IPS-20b (cell line): ENCODE data around the gene DNAJC6.

ENCODE experiments used
- H3K27ac ChIP-seq: one replicate; pipeline ENCODE4 v1.5.1; 2013; ENCODE audit warnings: low read length
- H3K27me3 ChIP-seq: 2 replicates; pipeline ENCODE4 v1.6.1; 2013; ENCODE audit warnings: mild to moderate bottlenecking, low read length, inconsistent platforms; ENCODE audit not compliant: insufficient read depth
- H3K36me3 ChIP-seq: 2 replicates; pipeline ENCODE4 v1.6.1; 2013; ENCODE audit warnings: low read depth, mild to moderate bottlenecking, inconsistent platforms, low read length, moderate library complexity; ENCODE audit not compliant: insufficient read depth
- H3K4me1 ChIP-seq: 2 replicates; pipeline ENCODE4 v1.6.1; 2013; ENCODE audit warnings: mild to moderate bottlenecking, control low read depth, inconsistent platforms, low read length, moderate library complexity; ENCODE audit not compliant: insufficient read depth
- H3K4me3 ChIP-seq: 2 replicates; pipeline ENCODE4 v1.5.1; 2013; ENCODE audit warnings: mild to moderate bottlenecking, low read length, inconsistent platforms
- H3K9ac ChIP-seq: 2 replicates; pipeline ENCODE4 v1.6.1; 2013; ENCODE audit warnings: low read depth, mild to moderate bottlenecking, inconsistent platforms, low read length, moderate library complexity
- H3K9me3 ChIP-seq: 2 replicates; pipeline ENCODE4 v1.6.1; 2013; ENCODE audit warnings: mild to moderate bottlenecking, low read depth, low read length, inconsistent platforms; ENCODE audit not compliant: insufficient read depth

DNAJC6 gene

GRCh38 chr1:65424573-65424889, 115.2 kb downstream of the DNAJC6 start:
- Histone ChIP-seq H3K9ac (no peak overlapping the region), H3K4me1 (peaks cover 28% of the 10 kb centered on the region), H3K27ac (no peak overlapping the region), H3K9me3 (no peaks in the 10 kb centered on the region), H3K36me3 (peaks cover 19% of the 10 kb centered on the region), H3K27me3 (no peaks in the 10 kb centered on the region), H3K4me3 (no peak overlapping the region)

GRCh38 chr1:65425006-65425405, 115.7 kb downstream of the DNAJC6 start:
- Histone ChIP-seq H3K4me3 (peak overlapping the region; percentile 43; the same call in 1 of the 2 replicates), H3K27ac (peak overlapping the region; percentile 26), H3K9me3 (no peaks in the 10 kb centered on the region), H3K9ac (peak overlapping the region; percentile 39; the same call in 1 of the 2 replicates), H3K4me1 (peaks cover 28% of the 10 kb centered on the region), H3K27me3 (no peaks in the 10 kb centered on the region), H3K36me3 (peaks cover 23% of the 10 kb centered on the region)

- Histone ChIP-seq H3K27me3 (no peaks in the 10 kb centered on the region), H3K9ac (peak overlapping the region; percentile 39; the same call in 1 of the 2 replicates), H3K4me1 (peaks cover 28% of the 10 kb centered on the region), H3K9me3 (no peaks in the 10 kb centered on the region), H3K36me3 (peaks cover 30% of the 10 kb centered on the region), H3K27ac (peak overlapping the region; percentile 26), H3K4me3 (peak overlapping the region; percentile 43; the same call in 1 of the 2 replicates)
Observed at GRCh38 chr1:65425697-65426096, 116.4 kb downstream of the DNAJC6 start.

- H3K27ac ChIP-seq = no peak overlapping the region
- no peaks in the 10 kb centered on the region for H3K27me3 ChIP-seq
- H3K4me1 ChIP-seq = peaks cover 42% of the 10 kb centered on the region
- H3K9me3 ChIP-seq = no peaks in the 10 kb centered on the region
- peaks cover 30% of the 10 kb centered on the region for H3K36me3 ChIP-seq
- H3K4me3 ChIP-seq = no peak overlapping the region
- H3K9ac ChIP-seq = no peak overlapping the region
Observed at GRCh38 chr1:65429078-65429477, 119.7 kb downstream of the DNAJC6 start.

- no peak overlapping the region for H3K9ac ChIP-seq
- no peaks in the 10 kb centered on the region for H3K27me3 ChIP-seq
- no peaks in the 10 kb centered on the region for H3K9me3 ChIP-seq
- peaks cover 30% of the 10 kb centered on the region for H3K36me3 ChIP-seq
- no peak overlapping the region for H3K27ac ChIP-seq
- H3K4me1 ChIP-seq = peaks cover 37% of the 10 kb centered on the region
- no peak overlapping the region for H3K4me3 ChIP-seq
Observed at GRCh38 chr1:65429806-65430205, 120.5 kb downstream of the DNAJC6 start.

- H3K9ac ChIP-seq = no peak overlapping the region
- peaks cover 29% of the 10 kb centered on the region for H3K36me3 ChIP-seq
- no peak overlapping the region for H3K27ac ChIP-seq
Observed at GRCh38 chr1:65431111-65431705, 121.9 kb downstream of the DNAJC6 start.

GRCh38 chr1:65432918-65433317, 123.6 kb downstream of the DNAJC6 start:
- Histone ChIP-seq H3K4me1 (peaks cover 24% of the 10 kb centered on the region), H3K27ac (no peak overlapping the region), H3K27me3 (no peaks in the 10 kb centered on the region), H3K4me3 (peak overlapping the region; percentile 51; the same call in 1 of the 2 replicates), H3K9ac (no peak overlapping the region), H3K36me3 (peaks cover 12% of the 10 kb centered on the region), H3K9me3 (no peaks in the 10 kb centered on the region)

More at GRCh38 chr1:65431111-65431705, 121.9 kb downstream of the DNAJC6 start:
- no peaks in the 10 kb centered on the region for H3K27me3 ChIP-seq
- H3K4me1 ChIP-seq = peaks cover 26% of the 10 kb centered on the region
- no peaks in the 10 kb centered on the region for H3K9me3 ChIP-seq
- no peak overlapping the region for H3K4me3 ChIP-seq

- Histone ChIP-seq H3K9me3 (no peaks in the 10 kb centered on the region), H3K36me3 (peaks cover 11% of the 10 kb centered on the region; the same call in 1 of the 2 replicates), H3K4me3 (no peak overlapping the region), H3K9ac (no peak overlapping the region), H3K27ac (no peak overlapping the region), H3K4me1 (peaks cover 24% of the 10 kb centered on the region), H3K27me3 (no peaks in the 10 kb centered on the region)
Observed at GRCh38 chr1:65434255-65434654, 124.9 kb downstream of the DNAJC6 start.

GRCh38 chr1:65434760-65435159, 125.4 kb downstream of the DNAJC6 start:
- H3K27ac ChIP-seq = no peak overlapping the region
- no peak overlapping the region for H3K4me3 ChIP-seq
- peaks cover 24% of the 10 kb centered on the region for H3K4me1 ChIP-seq
- no peak overlapping the region for H3K9ac ChIP-seq
- no peaks in the 10 kb centered on the region for H3K9me3 ChIP-seq
- no peaks in the 10 kb centered on the region for H3K27me3 ChIP-seq
- H3K36me3 ChIP-seq = peaks cover 9% of the 10 kb centered on the region; the same call in 1 of the 2 replicates

GRCh38 chr1:65435987-65436386, 126.6 kb downstream of the DNAJC6 start:
- Histone ChIP-seq H3K27ac (no peak overlapping the region), H3K36me3 (no peaks in the 10 kb centered on the region), H3K4me1 (peaks cover 24% of the 10 kb centered on the region), H3K9ac (no peak overlapping the region), H3K4me3 (no peak overlapping the region), H3K27me3 (no peaks in the 10 kb centered on the region), H3K9me3 (no peaks in the 10 kb centered on the region)

GRCh38 chr1:65437616-65438015, 128.3 kb downstream of the DNAJC6 start:
- H3K36me3 ChIP-seq = no peaks in the 10 kb centered on the region
- no peaks in the 10 kb centered on the region for H3K27me3 ChIP-seq
- no peak overlapping the region for H3K4me3 ChIP-seq
- H3K4me1 ChIP-seq = peaks cover 18% of the 10 kb centered on the region
- H3K27ac ChIP-seq = no peak overlapping the region
- H3K9me3 ChIP-seq = no peaks in the 10 kb centered on the region
- no peak overlapping the region for H3K9ac ChIP-seq

- no peak overlapping the region for H3K27ac ChIP-seq
Observed at GRCh38 chr1:65440322-65440900, 131.1 kb downstream of the DNAJC6 start.

More at GRCh38 chr1:65440322-65440900, 131.1 kb downstream of the DNAJC6 start:
- Histone ChIP-seq H3K4me3 (no peak overlapping the region), H3K27me3 (no peaks in the 10 kb centered on the region), H3K36me3 (no peaks in the 10 kb centered on the region), H3K9me3 (no peaks in the 10 kb centered on the region), H3K9ac (no peak overlapping the region), H3K4me1 (peaks cover 11% of the 10 kb centered on the region)
